Measurements from ENCODE around the gene LSM4.
"Not testable (repeated sequence)": the region's sequence is repeated elsewhere in the genome, so short reads cannot be mapped to it uniquely, and the experiment has no call there.

- not testable (repeated sequence) for TF ChIP-seq CTCF, POLR2A (IDR thresholded peaks at IDR 0.05)
Observed at GRCh38 chr19:18348818-18349339, 26.0 kb upstream of the LSM4 start.
